NT2/D1 (cell line): ENCODE data around the gene CDH13.

ENCODE experiments used
- DNase-seq: peaks from one replicate; pipeline ENCODE4 v3.0.0-alpha.2; 2011; ENCODE audit warnings: low read depth, low spot score
- H3K27me3 ChIP-seq: 2 replicates; pipeline ENCODE4 v1.6.0; 2011; ENCODE audit warnings: mild to moderate bottlenecking; ENCODE audit not compliant: insufficient read length, insufficient read depth
- H3K36me3 ChIP-seq: 2 replicates; pipeline ENCODE4 v1.6.1; 2011; ENCODE audit warnings: mild to moderate bottlenecking, low read length, mixed read lengths; ENCODE audit not compliant: insufficient read depth, insufficient read length
- H3K4me1 ChIP-seq: 2 replicates; pipeline ENCODE4 v1.5.1; 2011; ENCODE audit not compliant: insufficient read depth, insufficient read length
- H3K4me3 ChIP-seq: 2 replicates; pipeline ENCODE4 v1.5.1; 2011; ENCODE audit warnings: low read depth; ENCODE audit not compliant: insufficient read length
- H3K9ac ChIP-seq: 2 replicates; pipeline ENCODE4 v1.6.0; 2011; ENCODE audit warnings: low read depth; ENCODE audit not compliant: insufficient read length
- H3K9me3 ChIP-seq: 2 replicates; pipeline ENCODE4 v1.5.1; 2011; ENCODE audit warnings: mild to moderate bottlenecking, low read length; ENCODE audit not compliant: insufficient read depth
- SUZ12 ChIP-seq: IDR thresholded peaks from 2 replicates; pipeline ENCODE4 v1.6.1; 2011; ENCODE audit not compliant: insufficient read length, insufficient read depth; ENCODE audit errors: extremely low read depth
- YY1 ChIP-seq: IDR thresholded peaks from 2 replicates; pipeline ENCODE4 v1.6.1; 2011; ENCODE audit not compliant: insufficient read length, insufficient read depth
- ZNF274 ChIP-seq: IDR thresholded peaks from 2 replicates; pipeline ENCODE4 v1.6.1; 2011; ENCODE audit warnings: mild to moderate bottlenecking, low read depth, low read length

CDH13 gene

GRCh38 chr16:83363521-83363920 lies 736.8 kb downstream of the CDH13 start:
- Histone ChIP-seq H3K9me3 (no peaks in the 10 kb centered on the region), H3K27me3 (no peaks in the 10 kb centered on the region), H3K9ac (no peak overlapping the region), H3K4me1 (no peaks in the 10 kb centered on the region), H3K36me3 (no peaks in the 10 kb centered on the region), H3K4me3 (no peak overlapping the region)
- TF ChIP-seq YY1, result no peak
- no peak for TF ChIP-seq SUZ12
- no peak for TF ChIP-seq ZNF274
- DNase-seq, result no peak

GRCh38 chr16:83365166-83365565 lies 738.4 kb downstream of the CDH13 start:
- Histone ChIP-seq H3K36me3 (no peaks in the 10 kb centered on the region), H3K9ac (no peak overlapping the region), H3K4me1 (no peaks in the 10 kb centered on the region), H3K4me3 (no peak overlapping the region), H3K9me3 (no peaks in the 10 kb centered on the region), H3K27me3 (no peaks in the 10 kb centered on the region)
- TF ChIP-seq ZNF274 (no peak), YY1 (no peak), SUZ12 (no peak)
- DNase-seq, result no peak

DNA sequence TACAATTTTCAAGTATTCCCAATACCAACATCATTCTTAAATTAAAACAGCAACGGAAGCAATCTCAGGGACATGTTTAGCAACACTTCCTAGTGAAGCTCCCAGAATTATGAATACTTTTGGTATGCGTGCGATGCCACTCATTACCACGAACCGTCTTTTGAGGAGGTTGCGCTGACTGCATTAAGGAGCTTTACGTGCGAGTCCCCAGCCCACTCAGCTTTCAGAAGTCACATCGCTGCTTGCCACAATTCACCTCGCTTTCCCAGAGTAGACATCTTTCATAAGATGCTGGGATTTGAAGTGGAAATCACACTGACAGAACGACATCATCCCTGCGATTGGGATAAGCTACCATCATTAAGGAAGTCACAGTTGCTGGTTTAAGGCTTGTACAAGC lies 739.5 kb downstream of the CDH13 start:
- Histone ChIP-seq H3K36me3 (no peaks in the 10 kb centered on the region), H3K4me3 (no peak overlapping the region), H3K27me3 (no peaks in the 10 kb centered on the region), H3K4me1 (no peaks in the 10 kb centered on the region), H3K9ac (no peak overlapping the region), H3K9me3 (no peaks in the 10 kb centered on the region)
- DNase-seq, result no peak
- no peak for TF ChIP-seq SUZ12
- TF ChIP-seq ZNF274, result no peak
- no peak for TF ChIP-seq YY1

DNA sequence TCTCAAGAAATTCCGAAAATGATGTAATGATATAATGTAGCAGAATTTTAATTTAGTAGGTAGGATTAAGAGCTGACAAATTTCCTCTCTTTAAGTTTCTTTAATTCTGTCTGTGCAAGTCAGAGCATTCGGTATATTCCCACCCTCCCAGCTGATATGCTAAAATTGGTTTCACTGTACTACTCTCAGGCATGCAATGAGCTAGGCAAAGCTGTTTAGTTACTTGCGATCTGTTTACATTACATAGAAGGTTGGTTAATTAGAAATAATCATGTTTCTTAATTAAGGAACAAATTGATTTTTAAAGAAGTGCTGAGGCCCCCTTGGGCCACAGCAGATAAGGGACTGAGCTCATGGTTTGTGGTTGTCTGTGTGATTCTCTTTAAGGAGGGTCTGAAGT lies 748.2 kb downstream of the CDH13 start:
- Histone ChIP-seq H3K9ac (no peak overlapping the region), H3K4me1 (no peaks in the 10 kb centered on the region), H3K36me3 (no peaks in the 10 kb centered on the region), H3K27me3 (no peaks in the 10 kb centered on the region), H3K4me3 (no peak overlapping the region), H3K9me3 (no peaks in the 10 kb centered on the region)
- TF ChIP-seq ZNF274, result no peak
- TF ChIP-seq YY1, result no peak
- TF ChIP-seq SUZ12, result no peak
- DNase-seq, result no peak

DNA sequence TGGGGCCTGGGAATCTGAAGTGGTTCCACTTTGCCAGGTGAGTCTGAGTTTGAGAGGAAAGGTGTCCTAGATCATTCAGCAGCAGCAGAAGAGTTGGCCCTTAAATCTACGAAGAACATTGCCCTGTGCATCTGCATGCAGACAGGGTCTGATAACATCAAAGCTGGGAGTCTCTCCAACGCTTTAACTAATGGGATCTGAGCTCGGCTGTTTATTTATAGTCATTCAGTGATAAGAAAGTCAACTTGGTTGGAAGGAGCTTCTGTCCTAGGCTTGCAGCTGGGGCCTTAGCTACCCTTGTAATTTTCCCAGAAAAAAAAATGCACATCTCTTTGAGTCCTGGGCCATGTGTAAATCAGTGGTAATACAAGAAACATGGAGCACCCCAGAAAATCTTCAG lies 763.0 kb downstream of the CDH13 start:
- DNase-seq, result no peak
- H3K9ac ChIP-seq, result no peak overlapping the region
- no peaks in the 10 kb centered on the region for H3K27me3 ChIP-seq
- no peaks in the 10 kb centered on the region for H3K4me1 ChIP-seq
- no peaks in the 10 kb centered on the region for H3K9me3 ChIP-seq
- no peak for TF ChIP-seq ZNF274
- no peaks in the 10 kb centered on the region for H3K36me3 ChIP-seq
- no peak overlapping the region for H3K4me3 ChIP-seq

GRCh38 chr16:83390759-83391158 lies 764.0 kb downstream of the CDH13 start:
- Histone ChIP-seq H3K4me1 (no peaks in the 10 kb centered on the region), H3K27me3 (no peaks in the 10 kb centered on the region), H3K9ac (no peak overlapping the region), H3K9me3 (no peaks in the 10 kb centered on the region), H3K36me3 (no peaks in the 10 kb centered on the region), H3K4me3 (no peak overlapping the region)
- DNase-seq, result no peak
- TF ChIP-seq ZNF274 (no peak), SUZ12 (no peak), YY1 (no peak)

GRCh38 chr16:83392743-83393142 lies 766.0 kb downstream of the CDH13 start:
- no peak for TF ChIP-seq SUZ12
- no peak for TF ChIP-seq ZNF274
- no peak for TF ChIP-seq YY1
- H3K27me3 ChIP-seq, result no peaks in the 10 kb centered on the region
- no peaks in the 10 kb centered on the region for H3K4me1 ChIP-seq
- no peak overlapping the region for H3K4me3 ChIP-seq
- H3K9ac ChIP-seq, result no peak overlapping the region
- no peak for DNase-seq
- no peaks in the 10 kb centered on the region for H3K9me3 ChIP-seq
- H3K36me3 ChIP-seq, result no peaks in the 10 kb centered on the region

- DNase-seq, result no peak
- Histone ChIP-seq H3K9me3 (no peaks in the 10 kb centered on the region), H3K36me3 (no peaks in the 10 kb centered on the region), H3K4me3 (no peak overlapping the region), H3K27me3 (no peaks in the 10 kb centered on the region), H3K9ac (no peak overlapping the region), H3K4me1 (no peaks in the 10 kb centered on the region)
- no peak for TF ChIP-seq YY1
- TF ChIP-seq SUZ12, result no peak
- TF ChIP-seq ZNF274, result no peak
These were observed 766.6 kb downstream of the CDH13 start for GRCh38 chr16:83393196-83393981.
